DND-41 (cell line): ENCODE data around the gene OR56A1.

Experiments used
- EZH2 ChIP-seq: IDR thresholded peaks from 3 replicates; pipeline ENCODE4 v1.6.1; 2012; ENCODE audit warnings: borderline replicate concordance, low read depth, mild to moderate bottlenecking, moderate library complexity, low read length, inconsistent platforms; ENCODE audit not compliant: severe bottlenecking
- TF ChIP-seq, protein P1 (sequence below): IDR thresholded peaks from 2 replicates; pipeline ENCODE4 v1.5.1; 2012; ENCODE audit warnings: borderline replicate concordance, low read length, moderate library complexity, mild to moderate bottlenecking; ENCODE audit not compliant: poor library complexity, severe bottlenecking; ENCODE audit errors: extremely low read depth

DNA sequence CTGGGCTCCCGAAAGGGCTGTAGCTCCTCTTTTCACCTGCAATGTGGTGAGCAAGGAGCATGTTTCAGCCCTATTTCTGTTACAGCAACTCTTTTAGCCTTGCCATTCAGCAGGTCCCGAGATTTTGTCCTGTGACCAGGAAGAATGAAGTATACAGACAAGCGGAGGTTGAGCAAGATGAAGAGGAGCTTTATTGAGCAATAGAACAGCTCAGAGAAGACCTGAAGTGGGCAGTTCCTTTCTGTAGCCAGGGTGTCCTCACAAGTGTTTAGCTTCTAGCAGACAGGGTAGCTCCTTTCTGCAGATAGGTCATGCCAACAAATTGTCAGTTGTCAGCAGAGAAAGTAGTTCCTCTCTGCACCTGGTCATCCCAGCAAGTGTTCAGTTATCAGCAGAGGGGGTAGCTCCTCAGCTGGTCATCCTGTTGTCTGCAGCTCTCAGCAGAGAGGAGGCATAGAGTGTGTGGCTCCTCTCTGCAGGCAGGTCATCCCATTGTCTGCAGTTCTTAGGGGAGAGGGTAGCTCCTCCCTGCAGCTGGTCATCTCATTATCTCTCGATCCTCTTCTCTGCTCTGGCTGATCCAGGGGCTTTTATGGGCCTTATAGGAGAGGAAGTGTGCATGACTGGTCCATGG lies 18.4 kb downstream of the OR56A1 start:
- TF ChIP-seq, protein P1, sequence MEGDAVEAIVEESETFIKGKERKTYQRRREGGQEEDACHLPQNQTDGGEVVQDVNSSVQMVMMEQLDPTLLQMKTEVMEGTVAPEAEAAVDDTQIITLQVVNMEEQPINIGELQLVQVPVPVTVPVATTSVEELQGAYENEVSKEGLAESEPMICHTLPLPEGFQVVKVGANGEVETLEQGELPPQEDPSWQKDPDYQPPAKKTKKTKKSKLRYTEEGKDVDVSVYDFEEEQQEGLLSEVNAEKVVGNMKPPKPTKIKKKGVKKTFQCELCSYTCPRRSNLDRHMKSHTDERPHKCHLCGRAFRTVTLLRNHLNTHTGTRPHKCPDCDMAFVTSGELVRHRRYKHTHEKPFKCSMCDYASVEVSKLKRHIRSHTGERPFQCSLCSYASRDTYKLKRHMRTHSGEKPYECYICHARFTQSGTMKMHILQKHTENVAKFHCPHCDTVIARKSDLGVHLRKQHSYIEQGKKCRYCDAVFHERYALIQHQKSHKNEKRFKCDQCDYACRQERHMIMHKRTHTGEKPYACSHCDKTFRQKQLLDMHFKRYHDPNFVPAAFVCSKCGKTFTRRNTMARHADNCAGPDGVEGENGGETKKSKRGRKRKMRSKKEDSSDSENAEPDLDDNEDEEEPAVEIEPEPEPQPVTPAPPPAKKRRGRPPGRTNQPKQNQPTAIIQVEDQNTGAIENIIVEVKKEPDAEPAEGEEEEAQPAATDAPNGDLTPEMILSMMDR, result no peak
- no peak for TF ChIP-seq EZH2
